RWPE2 (cell line): ENCODE results near the gene CCSER1.

Experiments used
- ATAC-seq: fragments of 200-7000 bp; cut with Tn5 transposase; 3 replicates; pipeline ENCODE4 v1.9.1; 2021; ENCODE audit warnings: low read depth
- DNase-seq: peaks from one replicate; pipeline ENCODE4 v3.0.0-alpha.2; 2020; ENCODE audit warnings: low spot score
- H3K27ac ChIP-seq: fragments of 450-650 bp; 2 replicates; pipeline ENCODE4 v1.5.1; 2017; ENCODE audit warnings: mild to moderate bottlenecking; ENCODE audit not compliant: poor library complexity, severe bottlenecking
- H3K27me3 ChIP-seq: fragments of 250-450 bp; sonication (Bioruptor Pico); 2 replicates; pipeline ENCODE4 v1.5.1; 2021; ENCODE audit warnings: mild to moderate bottlenecking, moderate library complexity; ENCODE audit not compliant: insufficient read depth, poor library complexity, severe bottlenecking
- H3K36me3 ChIP-seq: fragments of 250-450 bp; sonication (Bioruptor Pico); 2 replicates; pipeline ENCODE4 v1.5.1; 2020; ENCODE audit warnings: low read depth, mild to moderate bottlenecking, moderate library complexity
- H3K4me1 ChIP-seq: fragments of 250-450 bp; sonication (Bioruptor Pico); 2 replicates; pipeline ENCODE4 v1.5.1; 2021; ENCODE audit warnings: mild to moderate bottlenecking, moderate library complexity; ENCODE audit not compliant: insufficient read depth, poor library complexity, severe bottlenecking
- H3K4me3 ChIP-seq: fragments of 250-450 bp; sonication (Bioruptor Pico); 2 replicates; pipeline ENCODE4 v1.5.1; 2021; ENCODE audit warnings: mild to moderate bottlenecking, moderate library complexity; ENCODE audit not compliant: severe bottlenecking
- H3K9me3 ChIP-seq: fragments of 250-450 bp; sonication (Bioruptor Pico); 2 replicates; pipeline ENCODE4 v1.5.1; 2021; ENCODE audit warnings: mild to moderate bottlenecking, moderate library complexity; ENCODE audit not compliant: severe bottlenecking
- CTCF ChIP-seq: fragments of 450-650 bp; IDR thresholded peaks from one replicate; pipeline ENCODE4 v1.5.1; 2017; ENCODE audit warnings: mild to moderate bottlenecking, moderate library complexity; ENCODE audit not compliant: poor library complexity, severe bottlenecking

The CCSER1 gene

GRCh38 chr4:90982813-90983212 is 855.6 kb downstream of the CCSER1 start:
- DNase-seq: no peak
- peaks cover under 1% of the 10 kb centered on the region for H3K4me1 ChIP-seq
- ATAC-seq: no peak
- no peaks in the 10 kb centered on the region for H3K27me3 ChIP-seq
- no peaks in the 10 kb centered on the region for H3K9me3 ChIP-seq
- H3K27ac ChIP-seq: no peak overlapping the region
- no peak overlapping the region for H3K4me3 ChIP-seq
- TF ChIP-seq CTCF: no peak
- H3K36me3 ChIP-seq: no peaks in the 10 kb centered on the region

DNA sequence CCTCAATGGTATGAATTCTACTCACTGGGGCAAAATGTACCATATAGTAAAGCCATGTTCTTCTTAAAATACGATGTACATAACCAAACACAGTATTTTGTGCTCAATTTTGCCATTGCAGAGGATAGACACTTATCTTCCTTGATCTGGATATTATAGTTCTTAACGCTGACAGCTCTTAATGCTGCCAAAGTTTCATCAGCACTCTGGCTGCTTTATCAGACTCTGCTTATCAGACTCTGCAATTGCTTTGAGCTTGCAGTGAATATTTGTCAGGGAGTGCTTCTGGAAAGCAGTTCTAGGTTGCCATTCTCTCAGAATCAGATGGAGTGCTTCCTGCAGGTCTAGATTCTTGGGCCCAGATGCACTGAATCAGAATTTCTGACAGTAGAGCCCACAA is 863.1 kb downstream of the CCSER1 start:
- Histone ChIP-seq H3K9me3 (no peaks in the 10 kb centered on the region), H3K4me3 (no peak overlapping the region), H3K27me3 (no peaks in the 10 kb centered on the region), H3K36me3 (no peaks in the 10 kb centered on the region), H3K27ac (no peak overlapping the region), H3K4me1 (no peaks in the 10 kb centered on the region)
- no peak for TF ChIP-seq CTCF
- ATAC-seq (no peak), DNase-seq (no peak)

GRCh38 chr4:90992213-90992612 is 865.0 kb downstream of the CCSER1 start:
- H3K9me3 ChIP-seq: no peaks in the 10 kb centered on the region
- ATAC-seq: no peak

GRCh38 chr4:90994851-90995574 is 867.8 kb downstream of the CCSER1 start:
- H3K4me3 ChIP-seq: no peak overlapping the region
- H3K36me3 ChIP-seq: no peaks in the 10 kb centered on the region
- DNase-seq (no peak), ATAC-seq (no peak)
- H3K27me3 ChIP-seq: no peaks in the 10 kb centered on the region
- H3K27ac ChIP-seq: no peak overlapping the region
- no peak for TF ChIP-seq CTCF
- no peaks in the 10 kb centered on the region for H3K4me1 ChIP-seq
- no peaks in the 10 kb centered on the region for H3K9me3 ChIP-seq

More at GRCh38 chr4:90992213-90992612, 865.0 kb downstream of the CCSER1 start:
- Histone ChIP-seq H3K27ac (no peak overlapping the region), H3K4me1 (no peaks in the 10 kb centered on the region), H3K4me3 (no peak overlapping the region), H3K36me3 (no peaks in the 10 kb centered on the region), H3K27me3 (no peaks in the 10 kb centered on the region)
- DNase-seq: no peak
- no peak for TF ChIP-seq CTCF

DNA sequence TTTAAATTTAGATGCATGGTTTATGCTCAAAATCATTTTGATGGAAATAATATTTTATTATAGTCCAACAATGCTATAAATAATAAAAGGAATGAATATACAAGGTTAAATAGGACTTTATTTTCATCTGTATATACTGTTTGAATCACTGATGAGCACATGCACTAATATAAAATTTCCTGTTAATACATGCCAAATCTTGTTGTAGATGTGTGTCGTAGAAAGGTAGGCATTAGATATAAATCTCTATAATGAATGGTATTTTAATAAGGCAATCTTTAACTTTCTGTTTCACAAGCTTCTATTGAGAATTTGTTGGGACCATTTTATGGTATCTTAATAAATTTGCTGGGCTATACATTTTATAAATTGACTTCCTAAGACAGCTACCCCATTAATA is 868.8 kb downstream of the CCSER1 start:
- no peak for ATAC-seq
- Histone ChIP-seq H3K9me3 (no peaks in the 10 kb centered on the region), H3K27ac (no peak overlapping the region), H3K27me3 (no peaks in the 10 kb centered on the region), H3K4me1 (no peaks in the 10 kb centered on the region), H3K4me3 (no peak overlapping the region), H3K36me3 (no peaks in the 10 kb centered on the region)
- no peak for DNase-seq
- TF ChIP-seq CTCF: no peak
